Glomerular endothelial cell (primary cell): Measurements from ENCODE around the gene CRTAC1. TPM values are rescaled to one million over a fixed set of nuclear protein-coding genes. Genes with fewer than 3 reads are reported as not detected.

Experiments used
- DNase-seq: peaks from one replicate; pipeline ENCODE4 v3.0.0-alpha.2; 2011; ENCODE audit warnings: low read depth, low spot score; ENCODE audit errors: extremely low read depth
- total RNA-seq: library from RNA; depleted of rRNA; stranded (reverse); fragments of >200 nt; gene quantifications from 2 replicates; pipeline ENCODE4 v1.2.3, GENCODE V29; 2015

CRTAC1 gene
- total RNA-seq, 1 donor from 2014 or later, result 1.6 TPM

DNA sequence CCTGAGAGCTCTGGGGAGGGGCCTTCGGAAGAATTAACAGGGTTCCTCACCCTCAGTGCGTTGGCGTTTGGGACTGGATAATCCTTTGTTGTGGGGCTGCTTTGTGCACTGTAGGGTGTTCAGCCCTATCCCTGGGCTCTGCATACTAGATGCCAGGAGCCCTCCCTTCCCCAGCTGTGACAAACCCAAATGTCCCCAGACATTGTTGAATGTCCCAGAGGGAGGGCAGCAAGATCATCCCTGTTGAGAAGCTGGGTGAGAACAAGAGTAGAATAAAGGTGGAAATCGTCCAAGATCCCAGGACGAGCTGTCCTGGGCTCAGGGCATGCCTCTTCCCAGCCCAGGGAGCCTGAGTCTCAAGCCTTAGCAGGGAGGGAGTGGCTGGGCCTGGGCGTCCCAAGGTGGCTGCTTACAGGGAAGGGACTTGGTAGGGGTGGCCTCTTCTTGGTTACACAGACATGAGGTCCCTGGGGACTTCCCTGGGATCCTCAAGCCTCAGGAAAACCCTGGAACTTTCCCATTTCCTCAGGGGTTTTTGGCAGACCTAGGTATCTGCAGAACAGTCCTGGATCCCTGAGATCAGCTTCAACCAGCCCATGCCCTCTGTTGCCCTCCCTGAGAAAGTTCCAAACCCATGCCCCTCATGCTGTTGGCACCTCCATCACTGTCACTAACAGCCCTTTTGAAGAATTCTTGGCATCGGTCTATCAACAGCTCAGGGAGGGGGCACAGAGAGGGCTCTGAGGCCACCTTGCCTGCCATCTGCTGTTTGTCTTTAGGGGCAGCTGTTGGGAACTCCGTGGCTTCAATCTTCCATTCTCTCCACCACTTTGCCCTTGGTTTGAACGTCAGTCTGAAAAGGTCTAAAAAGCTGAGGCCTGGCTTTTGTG is 127.0 kb downstream of the CRTAC1 start:
- DNase-seq, result no peak

DNA sequence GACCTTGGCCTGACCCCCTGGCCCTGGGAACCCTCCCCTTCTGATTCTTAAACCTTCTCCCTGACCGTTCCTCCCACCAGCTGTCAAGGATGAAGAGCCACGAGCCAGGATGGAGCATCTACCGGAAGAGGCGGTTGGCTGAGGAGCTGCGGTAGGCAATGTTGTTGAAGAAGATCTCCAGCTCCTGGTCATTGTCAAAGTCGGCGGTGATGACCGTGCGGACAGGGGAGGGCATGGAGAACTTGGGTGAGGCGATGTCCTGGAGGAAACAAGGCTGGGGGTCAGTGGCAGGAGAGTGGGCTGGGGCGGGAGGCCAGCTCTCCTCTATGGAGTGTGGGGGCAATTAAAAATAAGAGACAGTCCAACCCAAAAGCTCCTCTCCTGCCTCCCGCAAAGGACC is 129.0 kb downstream of the CRTAC1 start:
- DNase-seq, result no peak

DNA sequence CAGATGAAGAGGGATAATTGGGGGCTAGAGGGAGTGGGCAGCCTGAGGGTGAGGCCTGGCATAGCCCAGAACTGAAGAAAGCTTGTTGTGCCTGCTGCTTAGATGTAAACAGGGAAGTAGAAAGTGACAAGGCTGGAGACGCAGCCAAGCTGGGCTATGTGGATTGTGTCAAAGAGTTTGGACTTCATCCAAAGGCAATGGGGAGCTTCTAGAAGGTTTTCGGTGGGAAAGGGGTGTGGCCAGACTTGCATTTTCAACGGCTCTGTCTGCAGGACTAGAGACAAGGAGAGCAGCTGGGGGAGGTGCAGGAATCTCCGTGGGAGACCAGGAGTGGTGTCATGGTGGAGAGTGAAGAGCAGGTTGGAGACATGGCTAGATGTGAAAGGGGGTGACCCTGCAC is 132.0 kb downstream of the CRTAC1 start:
- no peak for DNase-seq

DNA sequence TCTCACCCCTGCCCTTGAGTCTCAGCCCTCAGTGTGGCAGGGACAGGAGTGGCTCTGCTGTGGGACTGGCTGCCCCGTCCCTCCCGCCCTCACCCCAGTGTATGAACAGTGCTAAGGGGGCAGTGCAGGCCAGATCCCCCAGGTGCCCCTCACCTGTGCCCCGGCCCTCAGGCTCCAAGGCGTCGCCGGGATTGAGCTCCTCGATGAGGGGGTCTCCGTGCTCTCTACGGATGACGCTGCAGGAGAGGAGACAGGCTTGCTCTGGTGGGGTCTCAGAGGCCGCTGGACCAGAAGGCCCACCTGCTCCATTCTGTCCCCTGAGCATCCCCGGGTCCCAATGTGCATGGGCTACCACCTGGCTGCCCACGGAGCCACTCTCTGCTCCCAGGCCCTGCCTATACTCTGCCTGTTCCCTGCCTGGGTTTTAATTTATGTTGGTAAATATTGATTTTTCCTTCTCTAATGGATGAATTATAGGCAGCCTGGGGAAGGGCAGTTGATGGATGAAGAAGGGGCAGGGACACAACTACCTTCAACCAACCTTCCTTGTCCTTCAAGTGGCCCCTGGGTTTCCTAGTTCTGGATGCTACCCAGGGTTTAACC is 133.6 kb downstream of the CRTAC1 start:
- DNase-seq, result no peak

DNA sequence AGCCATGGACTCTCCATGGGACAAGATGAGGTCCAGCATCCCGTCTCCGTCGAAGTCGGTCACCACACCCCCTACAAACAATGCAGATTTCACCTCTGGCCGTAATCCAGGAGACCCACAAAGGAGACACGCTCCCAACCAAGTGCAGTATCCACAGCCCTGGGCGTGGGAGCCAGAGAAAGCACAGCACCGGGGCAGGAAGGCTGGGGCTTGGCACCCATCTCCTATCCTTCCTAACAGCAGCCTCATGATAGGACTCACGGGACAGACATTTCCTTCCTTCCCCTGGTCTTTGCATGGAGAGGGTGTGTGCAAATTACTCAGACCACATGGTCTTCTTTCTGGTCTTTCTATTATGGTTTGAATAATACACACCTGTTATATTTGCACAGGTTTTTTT is 134.5 kb downstream of the CRTAC1 start:
- no peak for DNase-seq

DNA sequence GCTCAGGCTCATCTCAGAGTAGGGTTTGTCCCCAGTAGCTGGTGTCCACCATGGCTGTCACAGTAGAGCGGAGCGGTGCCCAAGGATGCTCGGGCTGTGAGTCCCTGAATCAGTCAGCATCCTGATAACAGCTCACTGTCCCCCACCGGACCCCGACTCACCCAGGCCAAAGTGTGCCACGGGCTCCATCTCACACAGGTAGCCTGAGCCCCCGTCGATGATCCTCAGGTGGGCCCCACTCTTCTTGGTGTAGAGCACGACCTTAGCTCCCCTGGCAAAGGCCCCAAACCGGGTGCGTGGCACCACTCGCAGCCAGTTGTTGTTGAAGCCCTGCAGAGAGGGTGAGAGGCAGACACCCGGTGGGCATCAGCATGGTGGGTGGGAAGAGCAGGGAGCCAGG is 135.3 kb downstream of the CRTAC1 start:
- DNase-seq, result no peak

DNA sequence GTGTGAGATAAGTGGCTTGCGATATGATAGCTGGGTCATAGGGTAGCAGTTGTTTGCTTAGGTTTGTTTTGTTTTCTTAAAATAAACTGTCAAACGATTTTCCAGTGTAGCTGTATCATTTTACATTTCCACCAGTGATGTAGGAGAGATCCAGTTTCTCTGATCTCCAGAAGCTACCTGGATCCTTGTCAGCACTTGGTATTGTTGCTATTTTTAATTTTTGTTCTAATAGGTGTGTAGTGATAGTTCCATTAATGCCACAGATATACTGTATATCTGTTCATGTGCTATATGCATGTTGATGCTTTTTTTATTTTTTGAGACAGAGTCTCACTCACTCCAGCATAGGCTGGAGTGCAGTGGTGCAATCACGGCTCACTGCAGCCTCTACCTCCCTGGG is 136.3 kb downstream of the CRTAC1 start:
- no peak for DNase-seq

DNA sequence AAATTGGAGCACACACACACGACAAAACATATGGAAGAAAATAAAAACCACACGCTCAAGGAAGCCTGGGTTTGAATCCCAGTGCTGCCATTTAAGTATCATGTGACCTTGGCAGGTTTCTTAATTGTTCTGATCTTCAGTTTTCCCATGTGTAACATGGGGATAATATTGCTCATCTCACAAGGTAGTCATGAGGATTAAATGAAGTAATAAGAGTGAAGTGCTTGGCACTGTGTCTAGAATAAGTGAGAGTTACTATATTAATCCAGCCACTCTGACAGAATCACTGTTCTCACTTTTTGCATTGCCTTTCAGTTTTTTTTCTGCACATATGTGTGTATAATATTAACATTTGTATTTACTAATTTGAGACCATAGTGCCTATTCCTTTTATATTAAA is 137.5 kb downstream of the CRTAC1 start:
- no peak for DNase-seq

DNA sequence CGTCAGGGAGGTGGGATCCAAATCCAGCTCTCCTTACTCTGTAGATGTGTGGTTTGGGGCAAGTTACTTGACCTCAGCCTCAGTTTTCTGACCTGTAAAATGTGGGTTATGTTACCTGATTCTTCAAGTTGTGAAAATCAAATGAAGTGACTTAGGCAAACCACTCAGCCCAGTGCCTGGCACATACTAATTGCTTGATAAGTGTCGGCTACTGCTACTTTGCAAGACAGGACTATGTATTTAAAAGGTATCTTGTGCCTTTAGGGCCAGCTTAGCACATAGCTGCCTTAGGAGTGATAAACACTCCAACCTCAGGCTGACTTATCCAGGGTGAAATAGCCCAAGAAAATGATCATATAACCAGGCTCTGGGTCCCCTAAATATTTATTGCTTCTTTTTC is 137.9 kb downstream of the CRTAC1 start:
- DNase-seq, result no peak

DNA sequence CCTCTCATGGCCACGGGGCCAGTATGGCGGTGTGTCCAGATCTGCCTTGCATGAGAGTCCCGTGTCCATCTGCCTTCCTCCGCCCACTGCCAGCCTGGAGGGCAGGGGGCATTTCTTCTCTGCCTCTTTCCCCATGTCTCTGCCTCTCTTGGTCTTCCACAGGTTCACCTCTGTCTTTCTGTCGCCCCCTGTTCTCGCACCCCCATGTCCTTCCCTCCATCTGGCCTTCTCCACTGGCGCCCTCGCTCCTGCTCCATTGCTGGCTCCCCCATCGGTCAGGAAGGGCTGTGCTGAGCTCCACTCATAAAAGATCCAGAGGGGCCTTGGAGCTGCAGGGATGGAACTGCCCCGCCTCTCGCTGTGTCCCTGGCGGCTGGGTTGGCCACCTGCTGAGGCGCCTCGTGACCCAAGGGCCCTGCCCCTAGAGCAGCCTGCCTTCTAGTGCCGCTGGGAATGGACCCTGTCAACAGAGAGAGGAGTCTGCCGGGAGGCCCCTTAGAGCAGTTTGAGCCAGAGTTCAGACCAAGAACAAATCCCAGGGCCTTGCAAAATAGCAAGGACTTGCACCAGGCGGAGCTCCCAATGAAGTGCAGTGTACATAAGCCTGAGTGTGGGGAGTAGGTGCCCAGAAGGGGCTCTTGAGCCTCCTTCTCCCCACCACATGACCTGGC is 138.8 kb downstream of the CRTAC1 start:
- no peak for DNase-seq

DNA sequence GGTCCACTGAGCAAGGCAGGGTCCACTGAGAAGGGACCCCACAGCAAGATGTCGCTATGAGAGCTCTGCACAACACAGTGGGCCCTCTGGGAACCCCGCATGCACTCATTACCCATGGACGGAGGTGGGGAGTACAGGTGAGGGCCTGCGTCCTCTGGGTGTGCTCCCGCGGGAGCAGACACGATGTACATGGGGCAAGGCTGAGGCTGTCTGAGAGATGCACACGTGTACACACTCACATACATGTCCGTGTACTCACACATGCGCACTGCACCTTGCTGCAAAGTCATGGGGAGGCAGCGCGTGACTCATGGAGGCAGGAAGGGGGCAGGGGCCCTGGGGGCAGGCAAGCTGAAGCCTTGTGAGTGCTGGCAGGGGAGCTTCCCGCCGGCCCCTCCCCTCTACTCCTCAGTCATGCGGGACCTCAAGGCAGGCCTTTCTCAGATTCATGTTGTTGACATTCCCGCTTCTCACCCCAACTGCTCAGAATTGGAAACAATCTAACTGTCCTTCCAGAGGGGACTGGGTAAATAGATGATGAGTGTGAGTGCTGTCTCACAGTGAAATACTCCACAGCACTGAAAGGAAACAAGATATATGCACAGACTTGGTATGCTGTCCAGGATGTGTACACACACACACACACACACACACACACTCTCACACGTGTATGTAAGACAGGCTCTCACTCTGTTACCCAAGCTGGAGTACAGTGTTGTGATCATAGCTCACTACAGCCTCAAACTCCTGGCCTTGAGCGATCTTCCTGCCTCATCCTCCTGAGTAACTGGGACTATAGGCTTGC is 140.8 kb downstream of the CRTAC1 start:
- no peak for DNase-seq

DNA sequence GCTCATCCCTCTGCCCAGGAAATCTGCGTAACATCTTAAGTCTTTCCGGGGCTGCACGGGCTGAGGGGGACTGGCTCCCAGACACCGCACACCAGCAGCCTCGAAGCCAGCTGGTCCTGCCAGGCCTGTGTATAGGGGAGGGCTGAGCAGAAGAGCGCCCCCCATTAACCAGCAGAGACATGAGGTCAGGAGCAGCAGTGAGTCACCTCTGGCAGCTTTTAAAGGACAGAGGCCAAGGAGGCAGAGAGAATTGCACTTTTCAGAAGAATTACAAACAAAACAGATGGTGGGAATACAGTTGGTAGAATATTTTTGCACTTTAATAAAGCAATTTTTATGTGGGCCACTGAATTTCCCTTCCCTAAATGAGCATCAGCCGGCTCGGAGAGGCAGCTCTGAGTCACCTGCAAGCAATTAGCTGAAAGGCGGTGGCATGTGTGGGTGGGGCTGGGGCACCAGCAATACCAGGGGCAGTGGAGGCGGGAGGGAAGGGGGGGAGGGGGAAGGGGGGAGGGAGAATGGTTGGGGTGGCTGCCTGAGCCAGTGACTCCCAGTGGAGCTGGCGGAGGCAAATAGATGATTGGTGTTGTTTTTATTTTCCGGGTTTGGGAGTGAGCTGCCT is 141.7 kb downstream of the CRTAC1 start:
- no peak for DNase-seq

DNA sequence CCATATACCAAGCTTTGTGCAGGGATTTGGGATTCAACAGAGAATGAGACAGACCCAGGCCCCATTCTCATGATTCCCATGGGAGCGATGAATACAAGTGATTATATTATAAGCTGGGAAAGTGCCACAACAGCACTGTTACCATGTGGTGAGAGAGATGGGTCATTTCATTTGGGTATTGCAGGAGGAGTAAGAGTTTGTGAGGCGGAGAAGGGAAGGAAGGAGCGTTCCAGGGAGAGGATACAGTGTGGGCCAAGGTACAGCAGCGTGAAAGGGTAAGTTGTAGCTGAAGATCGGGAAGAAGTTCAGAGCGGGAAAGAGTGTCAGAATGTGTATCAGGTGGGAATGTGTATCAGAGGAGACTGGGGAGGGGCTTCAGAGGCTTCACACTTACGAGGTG is 142.3 kb downstream of the CRTAC1 start:
- DNase-seq, result no peak

DNA sequence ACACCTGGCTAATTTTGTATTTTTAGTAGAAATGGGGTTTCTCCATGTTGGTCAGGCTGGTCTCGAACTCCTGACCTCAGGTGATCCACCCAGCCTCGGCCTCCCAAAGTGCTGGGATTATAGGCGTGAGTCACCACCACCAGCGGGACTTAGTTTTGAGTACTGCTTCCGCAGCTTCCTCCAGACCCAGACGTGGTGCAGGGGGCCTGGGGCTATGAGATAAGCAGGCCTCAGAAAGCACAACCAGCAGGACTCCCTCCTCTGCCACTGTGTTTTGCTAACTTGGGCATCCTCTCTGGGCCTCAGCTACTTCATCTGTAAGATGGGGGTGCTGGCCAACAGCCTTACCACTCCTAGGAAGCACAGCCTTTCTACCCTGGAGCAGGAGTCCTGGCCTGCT is 143.0 kb downstream of the CRTAC1 start:
- DNase-seq, result no peak

DNA sequence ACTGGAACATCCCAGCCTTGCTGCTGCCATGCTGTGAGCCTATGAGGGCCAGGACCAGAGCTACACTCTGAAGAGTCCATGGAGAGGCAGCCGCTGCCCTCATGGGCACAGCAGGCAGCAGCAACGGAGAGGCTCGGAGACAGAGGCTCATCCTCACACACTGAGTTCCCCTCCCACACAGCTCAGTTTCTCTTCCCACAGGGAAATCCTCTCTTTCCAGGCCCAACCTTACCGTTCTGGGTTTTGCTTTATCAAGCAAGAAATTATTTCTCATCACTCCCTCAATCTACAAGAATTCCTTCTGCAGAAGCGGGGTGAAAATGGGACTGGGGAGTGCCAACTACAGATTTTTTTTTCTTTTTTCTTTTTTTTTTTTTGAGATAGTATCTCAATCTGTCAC is 144.1 kb downstream of the CRTAC1 start:
- no peak for DNase-seq

DNA sequence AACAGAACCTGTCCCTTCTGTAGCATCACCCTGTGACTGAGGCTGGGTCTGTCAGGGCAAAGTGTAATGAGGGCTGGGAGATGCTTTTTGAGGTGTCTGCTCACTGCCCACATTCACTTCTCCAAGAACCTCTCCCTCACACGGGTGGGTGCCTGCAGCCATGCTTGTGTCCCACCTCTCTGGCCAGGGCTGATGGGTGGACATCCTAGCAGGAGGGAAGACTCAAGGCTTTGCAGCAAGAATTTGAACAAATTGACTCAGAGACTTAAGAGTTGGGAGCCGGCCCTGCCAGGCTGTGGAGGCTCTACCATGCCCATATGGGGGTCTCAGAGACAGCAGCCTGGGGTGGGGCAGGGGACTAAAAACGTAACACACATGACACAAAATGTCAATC is 147.3 kb downstream of the CRTAC1 start:
- no peak for DNase-seq

DNA sequence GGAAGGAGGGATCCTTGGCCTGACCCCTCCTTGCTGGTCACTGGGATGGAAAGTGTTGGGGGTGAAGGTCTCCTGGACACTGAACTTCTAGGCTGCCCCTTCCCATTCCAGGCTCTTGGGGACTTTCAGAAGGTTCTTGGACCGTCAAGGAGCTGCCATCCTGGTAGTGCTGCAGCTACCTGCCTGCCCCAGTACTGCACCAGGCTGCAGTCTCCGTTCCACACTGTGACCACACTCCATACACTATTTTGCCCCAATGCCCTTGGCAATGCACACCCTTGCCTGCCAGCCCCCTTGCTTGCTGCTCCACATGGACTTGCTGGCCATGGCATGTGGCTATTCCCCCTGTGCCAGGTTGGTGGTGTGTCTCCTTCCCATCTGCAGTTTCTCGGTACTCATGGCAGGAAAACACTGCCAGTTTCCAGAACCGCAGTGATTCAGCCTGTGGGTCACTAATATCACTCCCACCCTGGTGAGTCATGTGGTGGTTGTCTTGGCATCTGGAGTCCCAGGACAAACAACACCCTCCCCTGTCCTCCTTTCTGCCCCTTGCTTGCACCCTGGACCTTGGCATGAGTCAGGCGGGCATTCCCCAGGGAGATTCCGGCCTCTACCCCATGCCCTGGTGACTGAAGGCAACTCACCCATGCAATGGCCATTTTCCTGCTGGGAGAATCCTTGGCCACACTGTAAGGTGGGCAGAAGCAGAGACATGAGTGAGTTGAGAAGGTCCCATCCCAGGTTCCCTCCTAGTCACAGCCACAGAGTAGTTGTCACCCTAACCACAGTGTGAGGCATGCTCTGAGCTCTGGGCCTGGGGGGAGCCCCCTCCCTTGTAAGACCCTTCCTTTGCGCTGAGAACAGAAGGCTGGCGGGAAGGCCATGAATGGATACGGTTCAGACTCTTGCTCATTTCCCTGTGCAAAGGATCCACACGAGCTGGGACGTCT is 148.0 kb downstream of the CRTAC1 start:
- DNase-seq, result no peak

DNA sequence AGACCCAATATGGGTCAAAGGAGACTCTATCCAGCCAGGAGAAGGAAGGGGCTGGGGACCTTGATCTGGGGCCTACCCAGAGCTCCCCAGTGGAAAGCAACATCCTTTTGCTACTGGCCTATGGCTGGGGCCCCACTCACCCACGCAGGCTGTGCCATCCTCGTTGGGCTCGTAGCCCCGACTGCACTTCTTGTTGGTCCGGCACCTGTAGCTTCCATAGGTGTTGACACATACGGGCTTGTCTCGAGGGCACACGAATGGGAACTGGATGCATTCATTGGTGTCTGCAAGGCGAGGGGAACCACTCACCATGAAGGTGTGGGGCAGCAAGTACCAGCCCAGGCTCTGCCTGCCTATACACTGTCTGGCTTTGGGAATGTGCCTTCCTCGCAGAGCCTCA is 150.3 kb downstream of the CRTAC1 start:
- no peak for DNase-seq

DNA sequence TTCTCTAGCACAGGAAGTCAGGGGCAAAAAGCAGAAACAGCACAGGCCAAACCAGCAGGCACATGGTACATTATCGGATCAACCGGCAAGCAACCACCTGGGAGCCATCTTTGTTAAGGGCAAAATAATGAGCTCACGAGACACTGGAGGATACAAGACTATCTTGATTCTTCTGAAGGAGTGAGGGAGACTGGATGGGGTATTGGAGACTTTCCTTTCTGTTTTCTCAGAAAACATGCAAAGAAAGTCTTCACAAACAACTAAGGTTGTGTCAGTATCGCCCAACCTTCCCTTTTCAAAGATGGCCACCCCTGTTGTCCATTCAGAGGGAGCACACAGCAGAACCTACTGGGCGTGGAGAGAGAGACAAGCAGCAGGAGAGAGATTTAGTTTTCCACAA is 151.2 kb downstream of the CRTAC1 start:
- no peak for DNase-seq

DNA sequence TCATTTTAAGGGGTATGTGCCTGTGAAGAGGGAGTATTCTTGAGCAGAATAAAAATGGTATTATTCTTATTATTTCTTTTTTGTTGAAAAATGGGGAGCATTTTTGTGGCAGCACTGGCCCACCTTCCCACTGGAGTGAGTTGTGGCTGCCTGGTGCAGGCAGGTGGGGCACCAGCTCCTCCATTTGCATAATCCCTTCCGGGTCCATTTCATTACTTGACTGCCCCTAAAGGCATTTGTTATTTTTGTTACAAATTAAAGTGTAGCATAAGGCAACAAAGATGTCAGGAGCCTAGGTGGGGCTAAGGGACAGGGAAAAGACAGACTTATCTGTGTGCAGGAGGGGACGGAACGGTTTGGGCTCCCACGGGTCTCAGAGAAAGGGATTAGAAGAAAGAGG is 154.0 kb downstream of the CRTAC1 start:
- no peak for DNase-seq
